K562 (cell line): ENCODE results near the gene FAM53B.

Experiments used
- JUN ChIP-seq, 2 experiments: sonication (generic) in 1 of 2; formaldehyde crosslinking in 1 of 2; IDR thresholded peaks; 2 replicates each; pipeline versions ENCODE4 v1.6.1 to v1.8.0; 2012 to 2022; ENCODE audit warnings: borderline replicate concordance in 2 of 2, mild to moderate bottlenecking in 2 of 2, improper control_type of control experiment in 1 of 2, low read depth in 1 of 2, low read length in 1 of 2, missing genetic modification reagents in 1 of 2
- MAFG ChIP-seq: fragments of 450-650 bp; conservative IDR thresholded peaks from 2 replicates; pipeline ENCODE4 v1.6.1; 2016; ENCODE audit warnings: missing genetic modification characterization, missing compliant biosample characterization
- POLR2A ChIP-seq: fragments of 450-650 bp; conservative IDR thresholded peaks from 2 replicates; pipeline ENCODE4 v1.6.1; 2016

- TF ChIP-seq POLR2A (no peak), JUN (IDR thresholded peaks at IDR 0.05; ENCODE audit: borderline replicate concordance, low read depth, low read length) (no peak), JUN (CRISPR knock-in tag; IDR thresholded peaks at IDR 0.05; ENCODE audit: borderline replicate concordance) (no peak), MAFG (tag) (no peak)
Measured at GRCh38 chr10:124744102-124745050, at the start of gene FAM53B.
